K562 (cell line): ENCODE data around the gene ANKS1B. TPM values are rescaled to one million over a fixed set of nuclear protein-coding genes. Genes with fewer than 3 reads are reported as not detected.
A peak's percentile ranks its signal among the peaks of the same experiment; 100 is the strongest.

Experiments used
- BRD4 ChIP-seq: fragments of 200-600 bp; sonication (generic); IDR thresholded peaks from 2 replicates; pipeline ENCODE4 v1.6.1; 2017; ENCODE audit warnings: inconsistent platforms
- DPF2 ChIP-seq: fragments of 450-650 bp; IDR thresholded peaks from 2 replicates; pipeline ENCODE4 v1.6.1; 2016
- EP300 ChIP-seq: IDR thresholded peaks from 2 replicates; pipeline ENCODE4 v1.6.1; 2012; ENCODE audit warnings: low read length, improper control_type of control experiment
- EWSR1 ChIP-seq: fragments of 450-650 bp; IDR thresholded peaks from 2 replicates; pipeline ENCODE4 v1.6.1; 2018; ENCODE audit warnings: borderline replicate concordance, mild to moderate bottlenecking, low read depth, moderate library complexity; ENCODE audit not compliant: partially characterized antibody
- FOS ChIP-seq: IDR thresholded peaks from 3 replicates; pipeline ENCODE4 v1.6.1; 2011; ENCODE audit not compliant: insufficient read length; ENCODE audit errors: extremely low read depth
- HDGF ChIP-seq: fragments of 450-650 bp; IDR thresholded peaks from 2 replicates; pipeline ENCODE4 v1.6.1; 2016
- LCOR ChIP-seq: sonication (generic); formaldehyde crosslinking; IDR thresholded peaks from 2 replicates; pipeline ENCODE4 v1.8.0; 2022; ENCODE audit warnings: mild to moderate bottlenecking, missing genetic modification reagents
- LEF1 ChIP-seq: fragments of 450-650 bp; IDR thresholded peaks from 2 replicates; pipeline ENCODE4 v1.6.1; 2016; ENCODE audit warnings: mild to moderate bottlenecking
- NFRKB ChIP-seq: fragments of 450-650 bp; IDR thresholded peaks from 2 replicates; pipeline ENCODE4 v1.6.1; 2016; ENCODE audit warnings: low read depth
- PYGO2 ChIP-seq: fragments of 450-650 bp; IDR thresholded peaks from 2 replicates; pipeline ENCODE4 v1.6.1; 2016; ENCODE audit warnings: mild to moderate bottlenecking, missing genetic modification characterization, moderate library complexity, missing compliant biosample characterization
- RBM39 ChIP-seq: fragments of 200-400 bp; formaldehyde crosslinking; optimal IDR thresholded peaks from 2 replicates; pipeline ENCODE3; 2018; ENCODE audit warnings: low read depth, low read length
- RCOR1 ChIP-seq, 2 experiments: IDR thresholded peaks; 2 replicates each; pipeline ENCODE4 v1.6.1; 2012; ENCODE audit warnings: low read depth in 2 of 2, low read length in 2 of 2, borderline replicate concordance in 1 of 2, improper control_type of control experiment in 1 of 2
- STAT5B ChIP-seq: fragments of 250-450 bp; sonication (Bioruptor Pico); IDR thresholded peaks from 2 replicates; pipeline ENCODE4 v1.8.0; 2021; ENCODE audit warnings: mild to moderate bottlenecking, inconsistent platforms
- TEAD4 ChIP-seq, 2 experiments: sonication (generic) in 1 of 2; formaldehyde crosslinking in 1 of 2; IDR thresholded peaks; 2 replicates each; pipeline versions ENCODE4 v1.6.1 to v1.8.0; 2012 to 2022; ENCODE audit warnings: borderline replicate concordance in 1 of 2, inconsistent platforms in 1 of 2, low read length in 1 of 2, mild to moderate bottlenecking in 1 of 2, missing genetic modification reagents in 1 of 2
- TRIM24 ChIP-seq, 2 experiments: fragments of 450-650 bp; IDR thresholded peaks; 2 replicates each; pipeline ENCODE4 v1.6.1; 2016
- ZC3H4 ChIP-seq: sonication (generic); formaldehyde crosslinking; IDR thresholded peaks from 2 replicates; pipeline ENCODE4 v1.9.0; 2021; ENCODE audit warnings: missing genetic modification reagents, borderline replicate concordance
- ZNF354B ChIP-seq: fragments of 250-450 bp; sonication (Bioruptor Pico); IDR thresholded peaks from 2 replicates; pipeline ENCODE4 v1.4.0; 2020
- ZNF444 ChIP-seq: fragments of 250-450 bp; sonication (Bioruptor Pico); IDR thresholded peaks from 2 replicates; pipeline ENCODE4 v1.4.0; 2020; ENCODE audit warnings: mild to moderate bottlenecking, moderate library complexity
- polyA plus RNA-seq, 8 experiments: library from polyadenylated mRNA; depleted of rRNA in 4 of 8; stranded (reverse) in 5 of 8; unstranded in 3 of 8; fragments of >200 nt; fragmentation: Nextera tagmentation in 2 of 8; fragmentation: Illumina TruSeq in 1 of 8; extraction: Ambion mirVana in 2 of 8; extraction: Trizol in 1 of 8; gene quantifications; 2 replicates each; pipeline versions ENCODE4 v1.2.1 to v1.2.3, GENCODE V29; 2011 to 2014; ENCODE audit warnings: inconsistent platforms in 1 of 8, missing spikeins in 1 of 8
- total RNA-seq, 7 experiments: library from RNA; depleted of rRNA in 6 of 7; stranded (reverse); fragments of >200 nt in 6 of 7; fragmentation: Illumina TruSeq in 2 of 7; extraction: Trizol in 2 of 7; gene quantifications; 2 replicates each; pipeline versions ENCODE4 v1.2.1 to v1.2.3, GENCODE V29; 2011 to 2021; ENCODE audit warnings: low replicate concordance in 1 of 7
- TF ChIP-seq, protein P1 (sequence below): sonication (generic); IDR thresholded peaks from 2 replicates; pipeline ENCODE4 v1.6.1; 2016
- TF ChIP-seq, protein P2 (sequence below): fragments of 450-650 bp; conservative IDR thresholded peaks from 2 replicates; pipeline ENCODE4 v1.6.1; 2016; ENCODE audit warnings: missing genetic modification characterization, low read depth, mild to moderate bottlenecking, control low read depth, missing compliant biosample characterization
- TF ChIP-seq, protein P3 (sequence below): sonication (generic); formaldehyde crosslinking; IDR thresholded peaks from 2 replicates; pipeline ENCODE4 v1.8.0; 2022; ENCODE audit warnings: missing genetic modification reagents, mild to moderate bottlenecking, moderate library complexity, borderline replicate concordance
- TF ChIP-seq, protein P4 (sequence below): fragments of 250-450 bp; sonication (Bioruptor Pico); IDR thresholded peaks from 2 replicates; pipeline ENCODE4 v1.5.0; 2021; ENCODE audit warnings: mild to moderate bottlenecking, borderline replicate concordance
- TF ChIP-seq, protein P5 (sequence below): fragments of 250-450 bp; sonication (Bioruptor Pico); IDR thresholded peaks from 2 replicates; pipeline ENCODE4 v1.9.0; 2021; ENCODE audit warnings: mild to moderate bottlenecking

The ANKS1B gene
- total and polyA plus RNA-seq, 9 of the 15 experiments (the other 6 are each of a cell fraction or from before 2014, with no cell fraction given) = 0.04 to 0.47 (median 0.28) TPM; not detected in 4

DNA sequence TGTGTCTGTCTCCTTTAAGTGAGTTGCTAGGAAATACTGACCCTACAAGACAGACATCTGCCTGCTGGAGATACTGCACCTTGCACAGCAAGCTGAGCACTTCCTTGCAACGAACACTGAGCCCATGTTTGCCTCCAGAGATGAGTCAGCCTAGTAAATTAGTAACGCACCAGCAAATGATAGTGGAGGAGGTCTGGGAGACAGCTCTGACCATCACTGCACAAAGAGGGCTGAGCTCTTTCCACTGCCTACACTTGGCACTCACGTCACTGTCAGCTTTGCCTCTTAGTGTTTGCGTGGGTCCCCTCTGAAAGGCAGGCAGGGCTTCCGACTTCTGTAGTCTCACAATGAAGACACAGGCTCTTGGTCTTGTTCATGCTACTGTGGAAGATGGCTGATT lies 1230.6 kb downstream of the ANKS1B start (continued):
- TF ChIP-seq, protein P1, sequence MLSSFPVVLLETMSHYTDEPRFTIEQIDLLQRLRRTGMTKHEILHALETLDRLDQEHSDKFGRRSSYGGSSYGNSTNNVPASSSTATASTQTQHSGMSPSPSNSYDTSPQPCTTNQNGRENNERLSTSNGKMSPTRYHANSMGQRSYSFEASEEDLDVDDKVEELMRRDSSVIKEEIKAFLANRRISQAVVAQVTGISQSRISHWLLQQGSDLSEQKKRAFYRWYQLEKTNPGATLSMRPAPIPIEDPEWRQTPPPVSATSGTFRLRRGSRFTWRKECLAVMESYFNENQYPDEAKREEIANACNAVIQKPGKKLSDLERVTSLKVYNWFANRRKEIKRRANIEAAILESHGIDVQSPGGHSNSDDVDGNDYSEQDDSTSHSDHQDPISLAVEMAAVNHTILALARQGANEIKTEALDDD = peak; percentile 79; the same call in 1 of the 2 replicates
- TF ChIP-seq LCOR (peak; percentile 62; the same call in 1 of the 2 replicates), FOS (peak; percentile 9), RCOR1 (IDR thresholded peaks at IDR 0.05; ENCODE audit: borderline replicate concordance in 1 of 2, low read depth in 2 of 2, low read length in 2 of 2) (peak in 1 of 2 experiments; percentile 73; a peak in 2 of 4 replicates), ZNF444 (no peak), NFRKB (no peak), PYGO2 (tag) (no peak), DPF2 (peak; percentile 81), EP300 (peak; percentile 79), ZC3H4 (CRISPR knock-in tag) (no peak), ZNF354B (CRISPR knock-in tag) (no peak), LEF1 (no peak), HDGF (no peak), TRIM24 (IDR thresholded peaks at IDR 0.05) (peak in 1 of 2 experiments; percentile 50; a peak in 1 of 4 replicates), TEAD4 (IDR thresholded peaks at IDR 0.05; ENCODE audit: low read length) (peak; percentile 77), TEAD4 (CRISPR knock-in tag; IDR thresholded peaks at IDR 0.05; ENCODE audit: borderline replicate concordance) (no peak), EWSR1 (no peak), BRD4 (no peak), STAT5B (no peak), RBM39 (no peak)
- TF ChIP-seq, protein P2, sequence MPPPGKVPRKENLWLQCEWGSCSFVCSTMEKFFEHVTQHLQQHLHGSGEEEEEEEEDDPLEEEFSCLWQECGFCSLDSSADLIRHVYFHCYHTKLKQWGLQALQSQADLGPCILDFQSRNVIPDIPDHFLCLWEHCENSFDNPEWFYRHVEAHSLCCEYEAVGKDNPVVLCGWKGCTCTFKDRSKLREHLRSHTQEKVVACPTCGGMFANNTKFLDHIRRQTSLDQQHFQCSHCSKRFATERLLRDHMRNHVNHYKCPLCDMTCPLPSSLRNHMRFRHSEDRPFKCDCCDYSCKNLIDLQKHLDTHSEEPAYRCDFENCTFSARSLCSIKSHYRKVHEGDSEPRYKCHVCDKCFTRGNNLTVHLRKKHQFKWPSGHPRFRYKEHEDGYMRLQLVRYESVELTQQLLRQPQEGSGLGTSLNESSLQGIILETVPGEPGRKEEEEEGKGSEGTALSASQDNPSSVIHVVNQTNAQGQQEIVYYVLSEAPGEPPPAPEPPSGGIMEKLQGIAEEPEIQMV = no peak
- TF ChIP-seq, protein P3, sequence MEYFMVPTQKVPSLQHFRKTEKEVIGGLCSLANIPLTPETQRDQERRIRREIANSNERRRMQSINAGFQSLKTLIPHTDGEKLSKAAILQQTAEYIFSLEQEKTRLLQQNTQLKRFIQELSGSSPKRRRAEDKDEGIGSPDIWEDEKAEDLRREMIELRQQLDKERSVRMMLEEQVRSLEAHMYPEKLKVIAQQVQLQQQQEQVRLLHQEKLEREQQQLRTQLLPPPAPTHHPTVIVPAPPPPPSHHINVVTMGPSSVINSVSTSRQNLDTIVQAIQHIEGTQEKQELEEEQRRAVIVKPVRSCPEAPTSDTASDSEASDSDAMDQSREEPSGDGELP = 0 out of 2 replicates have a peak, but pooled peaks have one; percentile 46
- TF ChIP-seq, protein P4, sequence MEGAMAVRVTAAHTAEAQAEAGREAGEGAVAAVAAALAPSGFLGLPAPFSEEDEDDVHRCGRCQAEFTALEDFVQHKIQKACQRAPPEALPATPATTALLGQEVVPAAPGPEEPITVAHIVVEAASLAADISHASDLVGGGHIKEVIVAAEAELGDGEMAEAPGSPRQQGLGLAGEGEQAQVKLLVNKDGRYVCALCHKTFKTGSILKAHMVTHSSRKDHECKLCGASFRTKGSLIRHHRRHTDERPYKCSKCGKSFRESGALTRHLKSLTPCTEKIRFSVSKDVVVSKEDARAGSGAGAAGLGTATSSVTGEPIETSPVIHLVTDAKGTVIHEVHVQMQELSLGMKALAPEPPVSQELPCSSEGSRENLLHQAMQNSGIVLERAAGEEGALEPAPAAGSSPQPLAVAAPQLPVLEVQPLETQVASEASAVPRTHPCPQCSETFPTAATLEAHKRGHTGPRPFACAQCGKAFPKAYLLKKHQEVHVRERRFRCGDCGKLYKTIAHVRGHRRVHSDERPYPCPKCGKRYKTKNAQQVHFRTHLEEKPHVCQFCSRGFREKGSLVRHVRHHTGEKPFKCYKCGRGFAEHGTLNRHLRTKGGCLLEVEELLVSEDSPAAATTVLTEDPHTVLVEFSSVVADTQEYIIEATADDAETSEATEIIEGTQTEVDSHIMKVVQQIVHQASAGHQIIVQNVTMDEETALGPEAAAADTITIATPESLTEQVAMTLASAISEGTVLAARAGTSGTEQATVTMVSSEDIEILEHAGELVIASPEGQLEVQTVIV (CRISPR knock-in tag) = no peak
- TF ChIP-seq, protein P5, sequence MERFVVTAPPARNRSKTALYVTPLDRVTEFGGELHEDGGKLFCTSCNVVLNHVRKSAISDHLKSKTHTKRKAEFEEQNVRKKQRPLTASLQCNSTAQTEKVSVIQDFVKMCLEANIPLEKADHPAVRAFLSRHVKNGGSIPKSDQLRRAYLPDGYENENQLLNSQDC (CRISPR knock-in tag) = no peak
